ENCODE measurements around the gene THEM4. TPM values are rescaled to one million over a fixed set of nuclear protein-coding genes. Genes with fewer than 3 reads are reported as not detected.
"Not testable (repeated sequence)": the region's sequence is repeated elsewhere in the genome, so short reads cannot be mapped to it uniquely, and the experiment has no call there.

THEM4 gene
- total RNA-seq, 2 donors from 2014 or later, result 6.6 to 7.7 TPM

DNA sequence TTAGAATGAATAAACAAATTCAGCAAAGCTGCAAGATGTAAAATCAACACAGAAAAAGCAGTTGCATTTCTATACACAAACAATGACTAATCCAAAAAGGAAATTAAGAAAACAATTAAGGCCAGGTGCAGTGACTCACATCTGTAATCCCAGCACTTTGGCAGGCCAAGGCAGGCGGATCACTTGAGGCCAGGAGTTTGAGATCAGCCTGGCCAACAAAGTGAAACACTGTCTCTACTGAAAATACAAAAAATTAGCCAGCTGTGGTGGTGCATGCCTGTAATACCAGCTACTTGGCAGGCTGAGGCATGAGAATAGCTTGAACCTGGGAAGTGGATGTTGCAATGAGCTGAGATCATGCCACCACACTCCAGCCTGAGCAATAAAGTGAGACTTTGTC is 22.3 kb downstream of the THEM4 start:
- DNase-seq, result no peak
- Histone ChIP-seq H3K27ac (no peak overlapping the region), H3K9ac (ENCODE audit: low read depth in 2 of 2, low read length in 2 of 2) (no peak overlapping the region), H3K27me3 (no peaks in the 10 kb centered on the region), H3K4me1 (no peaks in the 10 kb centered on the region), H3K36me3 (no peaks in the 10 kb centered on the region), H3K9me3 (no peaks in the 10 kb centered on the region), H3K4me3 (no peak overlapping the region)
- TF ChIP-seq CTCF (IDR thresholded peaks at IDR 0.05), result no peak
- intact Hi-C loops (cut with DNase I), result loop anchor here (5.0 kb wide), 1 partner anchor 115 kb away; no protein-coding TSS in a partner anchor

- TF ChIP-seq CTCF (IDR thresholded peaks at IDR 0.05), result no peak
- H3K9ac ChIP-seq (ENCODE audit: low read depth in 2 of 2, low read length in 2 of 2), result no peak overlapping the region
- H3K4me3 ChIP-seq, result no peak overlapping the region
- DNase-seq, result no peak
- H3K4me1 ChIP-seq, result no peaks in the 10 kb centered on the region
- no peaks in the 10 kb centered on the region for H3K27me3 ChIP-seq
- no peaks in the 10 kb centered on the region for H3K9me3 ChIP-seq
- no peaks in the 10 kb centered on the region for H3K36me3 ChIP-seq
- H3K27ac ChIP-seq, result no peak overlapping the region
- intact Hi-C loops (cut with DNase I), result loop anchor here (5.0 kb wide), 1 partner anchor 117 kb away; no protein-coding TSS in a partner anchor
Measured at GRCh38 chr1:151885479-151885878, 23.8 kb downstream of the THEM4 start.

- not testable (repeated sequence) for H3K4me1 ChIP-seq; H3K9me3 ChIP-seq; H3K27ac ChIP-seq; DNase-seq; H3K36me3 ChIP-seq; H3K9ac ChIP-seq (ENCODE audit: low read depth in 2 of 2, low read length in 2 of 2); H3K27me3 ChIP-seq; H3K4me3 ChIP-seq
- intact Hi-C loops (cut with DNase I), result loop anchor here (5.0 kb wide), 1 partner anchor 117 kb away; no protein-coding TSS in a partner anchor
Measured at GRCh38 chr1:151884879-151885278, 24.4 kb downstream of the THEM4 start.

GRCh38 chr1:151884445-151884844 is 24.9 kb downstream of the THEM4 start:
- intact Hi-C loops (cut with DNase I); H3K4me1 ChIP-seq: not testable (repeated sequence)

DNA sequence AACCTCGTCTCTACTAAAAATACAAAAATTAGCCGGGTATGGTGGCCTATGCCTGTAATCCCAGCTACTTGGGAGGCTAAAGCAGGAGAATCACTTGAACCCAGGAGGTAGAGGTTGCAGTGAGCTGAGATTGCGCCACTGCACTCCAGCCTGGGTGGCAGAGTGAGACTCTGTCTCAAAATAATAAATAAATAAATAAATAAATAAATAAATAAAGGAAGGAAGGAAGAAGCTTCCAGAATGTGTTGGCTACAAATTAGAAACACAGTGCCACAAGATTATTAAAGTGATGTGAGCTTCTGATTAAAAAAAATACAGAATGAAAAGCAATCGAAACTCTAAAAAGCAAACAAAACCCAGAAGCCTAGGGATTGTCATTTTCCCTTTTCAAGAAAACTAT is 25.4 kb downstream of the THEM4 start:
- H3K4me3 ChIP-seq; DNase-seq; H3K9ac ChIP-seq (ENCODE audit: low read depth in 2 of 2, low read length in 2 of 2); H3K36me3 ChIP-seq; H3K27me3 ChIP-seq; H3K9me3 ChIP-seq; intact Hi-C loops (cut with DNase I); H3K4me1 ChIP-seq; H3K27ac ChIP-seq: not testable (repeated sequence)

More at GRCh38 chr1:151884445-151884844, 24.9 kb downstream of the THEM4 start:
- H3K36me3 ChIP-seq; H3K27me3 ChIP-seq; H3K27ac ChIP-seq; DNase-seq; H3K9me3 ChIP-seq; H3K9ac ChIP-seq (ENCODE audit: low read depth in 2 of 2, low read length in 2 of 2); H3K4me3 ChIP-seq: not testable (repeated sequence)

- DNase-seq; H3K27ac ChIP-seq; intact Hi-C loops (cut with DNase I); H3K4me3 ChIP-seq; H3K36me3 ChIP-seq; H3K4me1 ChIP-seq; H3K9me3 ChIP-seq; H3K9ac ChIP-seq (ENCODE audit: low read depth in 2 of 2, low read length in 2 of 2); H3K27me3 ChIP-seq: not testable (repeated sequence)
Measured at GRCh38 chr1:151882918-151883317, 26.4 kb downstream of the THEM4 start.

GRCh38 chr1:151882466-151882865 is 26.8 kb downstream of the THEM4 start:
- H3K27me3 ChIP-seq, result no peaks in the 10 kb centered on the region
- no peaks in the 10 kb centered on the region for H3K9me3 ChIP-seq
- no peaks in the 10 kb centered on the region for H3K4me1 ChIP-seq
- no peaks in the 10 kb centered on the region for H3K36me3 ChIP-seq
- H3K9ac ChIP-seq (ENCODE audit: low read depth in 2 of 2, low read length in 2 of 2), result no peak overlapping the region
- H3K27ac ChIP-seq, result no peak overlapping the region
- H3K4me3 ChIP-seq, result no peak overlapping the region
- intact Hi-C loops (cut with DNase I), result no loop called here
- DNase-seq, result no peak
- no peak for TF ChIP-seq CTCF (IDR thresholded peaks at IDR 0.05)

DNA sequence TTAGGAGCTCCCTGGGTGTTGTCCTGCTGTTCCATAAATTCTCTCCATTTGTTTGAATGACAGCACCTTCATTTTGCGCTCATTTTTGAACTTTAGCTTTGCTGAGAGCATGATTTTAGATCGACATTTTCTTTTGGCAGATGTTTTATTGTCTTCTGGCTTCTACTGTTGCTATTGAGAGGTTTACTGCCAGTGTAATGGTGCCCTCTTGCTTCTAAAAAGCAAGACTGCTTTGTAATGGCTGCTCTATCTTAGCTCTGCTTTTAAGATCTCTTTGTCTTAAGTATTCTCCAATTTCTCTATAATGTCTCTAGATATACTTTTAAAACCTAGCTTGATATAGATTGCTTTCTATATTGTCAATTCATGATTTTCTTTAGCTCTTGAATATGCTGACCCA is 27.8 kb downstream of the THEM4 start:
- Histone ChIP-seq H3K4me3 (no peak overlapping the region), H3K36me3 (no peaks in the 10 kb centered on the region), H3K27me3 (no peaks in the 10 kb centered on the region), H3K9me3 (no peaks in the 10 kb centered on the region), H3K9ac (ENCODE audit: low read depth in 2 of 2, low read length in 2 of 2) (no peak overlapping the region), H3K27ac (no peak overlapping the region), H3K4me1 (no peaks in the 10 kb centered on the region)
- no peak for TF ChIP-seq CTCF (IDR thresholded peaks at IDR 0.05)
- no peak for DNase-seq
- intact Hi-C loops (cut with DNase I), result no loop called here

All from colonic mucosa (tissue), 4 donors.